Loucy (cell line): Measurements from ENCODE around the gene PLA2G5.

ENCODE experiments used
- H2AFZ ChIP-seq: fragments of 200-600 bp; sonication (generic); 2 replicates; pipeline ENCODE4 v1.6.0; 2016; ENCODE audit warnings: antibody characterized with exemption, mild to moderate bottlenecking, low read length, moderate library complexity
- H3F3A ChIP-seq: fragments of 200-600 bp; 2 replicates; pipeline ENCODE4 v1.6.0; 2016; ENCODE audit warnings: antibody characterized with exemption, low read depth, mild to moderate bottlenecking
- H3K27me3 ChIP-seq: fragments of 200-600 bp; sonication (generic); 2 replicates; pipeline ENCODE4 v1.6.1; 2014; ENCODE audit warnings: low read length, mild to moderate bottlenecking; ENCODE audit not compliant: insufficient read depth, poor library complexity, severe bottlenecking
- H3K36me3 ChIP-seq: fragments of 200-600 bp; sonication (generic); 2 replicates; pipeline ENCODE4 v1.6.1; 2016; ENCODE audit warnings: low read length; ENCODE audit not compliant: insufficient read depth
- H3K4me1 ChIP-seq: fragments of 200-600 bp; sonication (generic); 2 replicates; pipeline ENCODE4 v1.5.1; 2014; ENCODE audit warnings: low read length, mild to moderate bottlenecking; ENCODE audit not compliant: insufficient read depth, poor library complexity, severe bottlenecking
- H3K4me2 ChIP-seq: fragments of 200-600 bp; sonication (generic); 2 replicates; pipeline ENCODE4 v1.6.0; 2014; ENCODE audit warnings: antibody characterized with exemption, low read length, low read depth, mild to moderate bottlenecking; ENCODE audit not compliant: poor library complexity, severe bottlenecking
- H3K4me3 ChIP-seq: fragments of 200-600 bp; sonication (generic); 2 replicates; pipeline ENCODE4 v1.5.1; 2014; ENCODE audit warnings: low read length, mild to moderate bottlenecking, mixed read lengths; ENCODE audit not compliant: poor library complexity, severe bottlenecking
- H3K79me2 ChIP-seq: fragments of 200-600 bp; sonication (generic); 2 replicates; pipeline ENCODE4 v1.6.1; 2014; ENCODE audit warnings: low read length; ENCODE audit not compliant: insufficient read depth
- H3K9ac ChIP-seq: fragments of 200-600 bp; sonication (generic); 2 replicates; pipeline ENCODE4 v1.6.0; 2014; ENCODE audit warnings: mild to moderate bottlenecking, low read depth, low read length, moderate library complexity; ENCODE audit not compliant: poor library complexity, severe bottlenecking
- H3K9me2 ChIP-seq: fragments of 200-600 bp; sonication (generic); replicated peaks from 2 replicates; pipeline ENCODE4 v1.6.1; 2016; ENCODE audit warnings: low read depth, low read length, mixed read lengths
- H3K9me3 ChIP-seq: fragments of 200-600 bp; sonication (generic); 2 replicates; pipeline ENCODE4 v1.6.1; 2014; ENCODE audit warnings: mild to moderate bottlenecking, antibody characterized with exemption, low read length, low read depth; ENCODE audit not compliant: insufficient read depth
- H4K20me1 ChIP-seq: fragments of 200-600 bp; sonication (generic); 2 replicates; pipeline ENCODE4 v1.6.0; 2014; ENCODE audit warnings: antibody characterized with exemption, low read length, mild to moderate bottlenecking; ENCODE audit not compliant: insufficient read depth, poor library complexity, severe bottlenecking
- CTCF ChIP-seq: fragments of 200-600 bp; sonication (generic); conservative IDR thresholded peaks from 2 replicates; pipeline ENCODE4 v1.5.1; 2014; ENCODE audit warnings: mild to moderate bottlenecking, antibody characterized with exemption, low read length
- EZH2phosphoT487 ChIP-seq: fragments of 200-600 bp; IDR thresholded peaks from 2 replicates; pipeline ENCODE4 v1.6.1; 2018; ENCODE audit warnings: antibody characterized with exemption, mild to moderate bottlenecking, moderate library complexity, borderline replicate concordance

Gene PLA2G5

GRCh38 chr1:20137055-20137454, 67.1 kb downstream of the PLA2G5 start:
- H3K4me1 ChIP-seq: no peaks in the 10 kb centered on the region
- H3K36me3 ChIP-seq: no peaks in the 10 kb centered on the region
- no peak overlapping the region for H3K9ac ChIP-seq
- H3K4me2 ChIP-seq: no peak overlapping the region
- H3K9me2 ChIP-seq: no peaks in the 10 kb centered on the region
- H3F3A ChIP-seq: no peaks in the 10 kb centered on the region
- H3K9me3 ChIP-seq: no peaks in the 10 kb centered on the region
- no peak overlapping the region for H2AFZ ChIP-seq
- no peaks in the 10 kb centered on the region for H3K79me2 ChIP-seq
- H3K4me3 ChIP-seq: no peak overlapping the region
- H4K20me1 ChIP-seq: no peaks in the 10 kb centered on the region
- TF ChIP-seq CTCF (no peak), EZH2phosphoT487 (no peak)
- H3K27me3 ChIP-seq: no peaks in the 10 kb centered on the region

DNA sequence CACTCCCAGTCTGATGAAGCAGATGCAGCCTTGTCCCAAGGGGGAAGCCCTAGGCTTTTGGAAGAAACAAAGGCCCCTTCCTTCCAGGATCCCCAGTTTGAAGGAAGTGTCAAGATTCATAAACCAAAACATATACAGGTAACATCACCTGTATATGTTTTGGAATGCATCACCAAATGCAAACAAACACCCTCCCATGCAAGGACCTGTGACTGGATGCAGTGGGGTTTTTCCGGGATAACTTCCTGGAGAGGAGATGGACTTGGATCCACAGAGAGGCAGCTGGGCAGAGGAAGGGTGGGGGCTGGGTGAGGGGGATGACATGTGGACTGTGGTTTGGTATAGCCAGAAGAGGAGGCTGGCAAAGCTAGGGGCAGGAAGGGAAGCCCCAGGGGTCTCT, 67.6 kb downstream of the PLA2G5 start:
- Histone ChIP-seq H3K9ac (no peak overlapping the region), H3K4me1 (no peaks in the 10 kb centered on the region)

GRCh38 chr1:20138346-20138745, 68.4 kb downstream of the PLA2G5 start:
- H3K9me3 ChIP-seq: no peaks in the 10 kb centered on the region
- no peak overlapping the region for H3K4me2 ChIP-seq
- H3K9me2 ChIP-seq: no peaks in the 10 kb centered on the region
- TF ChIP-seq EZH2phosphoT487 (no peak), CTCF (no peak)
- no peaks in the 10 kb centered on the region for H3K4me1 ChIP-seq
- no peaks in the 10 kb centered on the region for H3K27me3 ChIP-seq
- no peaks in the 10 kb centered on the region for H3K36me3 ChIP-seq
- H3F3A ChIP-seq: no peaks in the 10 kb centered on the region
- no peaks in the 10 kb centered on the region for H4K20me1 ChIP-seq
- H3K79me2 ChIP-seq: no peaks in the 10 kb centered on the region
- no peak overlapping the region for H2AFZ ChIP-seq
- no peak overlapping the region for H3K4me3 ChIP-seq
- no peak overlapping the region for H3K9ac ChIP-seq

More for the DNA sequence above, 67.6 kb downstream of the PLA2G5 start:
- Histone ChIP-seq H3K9me3 (no peaks in the 10 kb centered on the region), H3K79me2 (no peaks in the 10 kb centered on the region), H3K4me3 (no peak overlapping the region), H3K9me2 (no peaks in the 10 kb centered on the region), H2AFZ (no peak overlapping the region), H3K36me3 (no peaks in the 10 kb centered on the region), H3K27me3 (no peaks in the 10 kb centered on the region), H4K20me1 (no peaks in the 10 kb centered on the region), H3F3A (no peaks in the 10 kb centered on the region), H3K4me2 (no peak overlapping the region)
- TF ChIP-seq CTCF: no peak
- TF ChIP-seq EZH2phosphoT487: no peak
